ENCODE results near the gene ENAH. TPM values are rescaled to one million over a fixed set of nuclear protein-coding genes. Genes with fewer than 3 reads are reported as not detected.
"Not testable (repeated sequence)": the region's sequence is repeated elsewhere in the genome, so short reads cannot be mapped to it uniquely, and the experiment has no call there.

ENAH gene
- total RNA-seq, 2 experiments from 2014 or later, result 0.84 to 1.1 TPM

DNA sequence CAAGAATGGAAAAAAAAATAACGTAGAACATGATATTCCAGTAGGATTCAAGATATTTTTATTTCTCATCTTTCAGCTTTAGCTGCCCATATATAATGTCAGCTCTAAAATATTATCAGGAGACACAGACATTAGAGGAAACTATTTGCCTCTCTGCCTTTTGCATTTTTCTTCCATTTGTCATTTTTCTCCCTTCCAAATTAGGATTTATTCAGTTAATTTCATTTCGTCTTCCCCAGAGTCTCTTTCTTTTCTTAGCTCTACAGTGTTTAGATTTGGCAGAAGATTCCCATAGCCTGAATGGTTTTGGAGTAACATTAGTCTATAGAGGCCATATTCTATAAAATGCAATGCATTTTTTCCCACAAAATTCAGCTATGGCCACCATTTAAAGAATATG is 5.1 kb upstream of the ENAH start:
- H3K27ac Mint-ChIP-seq, result no peak overlapping the region
- H3K9me3 Mint-ChIP-seq, result no peaks in the 10 kb centered on the region
- no peaks in the 10 kb centered on the region for H3K36me3 Mint-ChIP-seq
- DNase-seq, result no peak
- H3K27me3 Mint-ChIP-seq, result peaks cover 7% of the 10 kb centered on the region
- peaks cover 9% of the 10 kb centered on the region for H3K4me1 Mint-ChIP-seq
- H3K4me3 Mint-ChIP-seq, result no peak overlapping the region

DNA sequence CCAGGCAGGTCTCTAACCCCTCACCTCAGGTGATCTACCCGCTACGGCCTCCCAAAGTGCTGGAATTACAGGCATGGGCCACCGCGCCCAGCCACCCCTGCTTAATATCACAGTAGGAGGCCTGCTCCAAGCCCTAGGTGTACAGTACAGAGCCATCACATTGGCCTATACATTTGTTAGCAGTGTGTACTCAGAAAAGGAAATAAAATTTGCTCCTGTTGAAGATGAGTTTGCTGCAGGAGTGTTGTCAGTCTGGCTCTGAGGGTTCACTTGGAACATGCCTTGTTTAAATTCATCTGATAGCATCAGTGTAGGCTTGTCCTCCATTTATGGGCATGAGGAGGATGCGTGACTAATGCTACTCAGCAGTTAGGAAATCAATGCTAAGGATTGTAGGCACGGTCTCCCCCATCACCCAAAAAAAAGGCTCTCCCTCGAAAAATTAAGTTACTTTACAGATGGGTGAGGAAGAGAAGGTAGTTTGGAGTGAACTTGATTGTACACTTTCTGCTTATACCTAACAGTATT is 4.6 kb upstream of the ENAH start:
- no peak for DNase-seq
- Mint-ChIP-seq H3K9me3 (no peaks in the 10 kb centered on the region), H3K27ac (no peak overlapping the region), H3K27me3 (peaks cover 7% of the 10 kb centered on the region), H3K4me1 (peaks cover 9% of the 10 kb centered on the region), H3K36me3 (no peaks in the 10 kb centered on the region), H3K4me3 (no peak overlapping the region)

DNA sequence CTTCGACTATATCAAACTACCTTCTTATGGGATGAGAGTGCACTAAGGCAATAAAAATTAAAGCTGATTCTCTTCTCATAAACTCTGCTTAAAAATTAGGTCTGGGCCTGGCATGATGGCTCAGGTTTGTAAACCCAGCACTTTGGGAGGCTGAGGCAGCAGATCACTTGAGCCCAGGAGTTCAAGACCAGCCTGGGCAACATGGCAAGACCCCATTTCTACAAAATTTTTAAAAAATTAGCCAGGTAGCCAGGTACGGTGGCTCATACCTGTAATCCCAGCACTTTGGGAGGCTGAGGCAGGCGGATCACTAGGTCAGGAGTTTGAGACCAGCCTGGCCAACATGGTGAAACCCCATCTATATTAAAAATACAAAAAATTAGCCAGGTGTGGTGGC is 3.3 kb upstream of the ENAH start:
- Mint-ChIP-seq H3K4me1 (peaks cover 17% of the 10 kb centered on the region), H3K27me3 (peaks cover 19% of the 10 kb centered on the region)
- not testable (repeated sequence) for H3K9me3 Mint-ChIP-seq, H3K36me3 Mint-ChIP-seq, DNase-seq, H3K27ac Mint-ChIP-seq, H3K4me3 Mint-ChIP-seq

DNA sequence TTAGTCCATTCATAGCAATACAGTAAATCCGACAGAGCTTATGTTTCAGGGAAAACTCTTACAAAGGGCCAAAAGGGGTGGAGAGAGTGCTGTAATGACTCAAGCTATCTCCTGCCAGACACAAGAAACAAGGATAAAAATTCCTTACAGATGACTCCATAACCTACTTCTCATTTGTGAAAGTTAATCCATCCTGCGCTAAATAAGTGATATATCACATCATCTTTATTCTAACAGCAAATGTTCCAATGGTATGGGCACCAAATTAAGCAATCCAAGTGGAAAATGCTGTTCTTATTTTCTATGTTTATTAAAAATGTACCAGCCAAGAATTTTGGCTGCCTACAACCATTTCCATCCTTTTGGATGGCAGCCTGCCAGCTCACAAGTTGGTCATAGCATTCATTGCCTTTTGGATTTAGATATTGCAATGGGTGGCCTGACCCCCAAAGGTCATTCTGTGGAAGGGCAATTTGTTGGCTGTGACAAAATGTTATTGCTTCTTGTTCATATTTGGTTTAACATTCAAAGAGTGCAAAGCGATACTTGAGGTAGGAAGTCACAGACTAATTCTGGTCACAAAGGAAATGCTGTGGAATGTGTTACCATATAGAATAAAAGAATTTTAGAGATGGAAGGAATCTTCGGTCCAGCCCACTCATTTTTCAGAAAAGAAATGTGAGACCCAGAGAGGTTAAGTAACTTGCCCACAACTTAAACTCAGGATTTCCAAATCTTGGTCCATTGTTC is 2.8 kb upstream of the ENAH start:
- Mint-ChIP-seq H3K36me3 (no peaks in the 10 kb centered on the region), H3K4me3 (no peak overlapping the region), H3K9me3 (no peaks in the 10 kb centered on the region), H3K4me1 (peaks cover 16% of the 10 kb centered on the region), H3K27ac (no peak overlapping the region), H3K27me3 (peaks cover 25% of the 10 kb centered on the region)
- DNase-seq, result no peak

DNA sequence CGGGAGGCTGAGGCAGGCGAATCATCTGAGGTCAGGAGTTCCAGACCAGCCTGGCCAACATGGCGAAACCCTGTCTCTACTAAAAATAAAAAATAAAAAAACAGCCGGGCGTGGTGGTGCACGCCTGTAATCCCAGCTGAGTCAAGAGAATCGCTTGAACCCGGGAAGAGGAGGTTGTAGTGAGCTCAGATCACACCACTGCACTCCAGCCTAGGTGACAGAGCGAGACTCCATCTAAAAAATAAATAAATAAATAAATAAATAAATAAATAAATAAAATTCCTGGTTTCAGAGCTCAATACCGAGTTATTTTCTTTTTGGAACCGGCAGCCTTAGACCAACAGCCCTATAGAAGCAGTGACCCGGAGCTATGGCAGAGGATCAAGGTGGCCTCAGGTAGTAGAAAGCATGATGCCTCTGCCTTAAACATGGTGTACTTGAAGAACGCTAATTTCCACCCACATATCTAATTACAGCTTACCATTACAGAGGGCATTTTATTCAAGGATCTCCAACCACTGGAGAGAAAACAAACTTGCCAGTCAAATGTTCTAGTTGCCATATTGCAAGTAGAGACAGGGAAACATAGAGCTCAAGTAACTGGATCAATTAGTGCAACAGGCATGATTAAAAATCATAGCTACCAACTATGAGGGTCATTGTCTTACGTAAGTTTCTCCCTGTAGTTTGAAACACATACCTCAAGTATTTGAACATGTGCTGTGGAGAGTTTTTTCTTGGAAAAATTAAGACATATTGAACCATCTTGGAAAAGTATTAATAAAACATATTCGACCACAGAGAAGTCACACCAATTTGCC is 2.0 kb upstream of the ENAH start:
- DNase-seq, result no peak
- Mint-ChIP-seq H3K27me3 (peaks cover 33% of the 10 kb centered on the region), H3K36me3 (no peaks in the 10 kb centered on the region), H3K4me1 (peaks cover 12% of the 10 kb centered on the region), H3K4me3 (no peak overlapping the region), H3K27ac (no peak overlapping the region), H3K9me3 (no peaks in the 10 kb centered on the region)

DNA sequence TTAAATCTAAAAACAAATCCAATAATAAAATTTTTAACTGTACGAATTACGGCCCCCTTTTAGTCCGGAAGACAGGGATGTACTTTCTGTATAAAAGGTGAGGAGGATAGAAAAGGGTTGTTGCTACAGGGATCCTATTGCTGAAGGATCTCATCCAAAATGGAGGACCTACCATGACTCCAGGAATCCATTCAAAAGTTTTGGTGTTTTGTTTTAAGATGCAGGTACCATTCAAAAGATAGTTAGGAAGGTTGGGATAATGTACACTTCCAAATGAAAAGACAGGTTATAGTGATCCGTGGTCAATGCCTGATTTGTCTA is 1.3 kb upstream of the ENAH start:
- H3K36me3 Mint-ChIP-seq, result no peaks in the 10 kb centered on the region
- no peak for DNase-seq
- no peaks in the 10 kb centered on the region for H3K9me3 Mint-ChIP-seq
- peaks cover 37% of the 10 kb centered on the region for H3K27me3 Mint-ChIP-seq
- no peak overlapping the region for H3K27ac Mint-ChIP-seq
- H3K4me1 Mint-ChIP-seq, result peaks cover 12% of the 10 kb centered on the region
- peak overlapping the region; percentile 81 for H3K4me3 Mint-ChIP-seq

DNA sequence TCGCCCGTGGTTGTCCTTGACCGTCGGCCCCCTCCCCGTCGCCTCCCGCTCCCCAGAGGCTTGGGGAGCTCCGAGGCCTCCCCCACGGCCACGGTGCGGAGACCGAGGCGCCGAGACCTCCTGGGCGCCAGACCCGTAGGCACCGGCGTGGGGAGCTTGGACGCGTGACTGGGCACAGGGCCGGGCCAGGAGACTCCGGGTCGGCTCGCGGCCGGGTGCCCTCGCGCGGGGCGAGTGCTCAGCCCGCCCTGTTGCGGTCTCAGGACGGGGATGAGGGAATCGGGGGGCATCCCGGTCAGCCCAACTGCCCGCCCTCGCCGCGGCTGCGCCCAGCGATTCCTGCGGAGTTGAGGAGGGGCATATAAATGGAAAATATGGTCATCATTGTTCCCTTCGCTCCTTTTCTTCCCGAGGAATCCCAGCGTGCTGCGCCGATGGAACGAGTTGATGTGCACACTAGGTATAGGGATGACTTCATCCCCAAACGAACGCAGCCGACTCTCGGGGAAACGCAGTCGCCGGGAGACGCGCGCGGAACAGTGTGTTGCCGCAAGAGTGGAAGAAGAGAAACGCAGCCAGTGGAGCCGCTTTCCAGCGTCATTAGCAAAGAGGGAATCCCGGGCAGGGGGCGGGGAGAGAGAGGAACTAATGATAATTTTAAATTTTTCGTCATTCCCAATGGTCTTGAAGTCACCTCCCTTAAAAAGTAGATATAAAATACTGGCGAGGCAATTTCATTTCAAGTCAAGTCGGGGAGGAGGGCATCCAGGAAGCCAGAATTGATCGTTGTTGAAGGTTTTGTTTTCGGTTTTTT is 747 bp upstream of the ENAH start:
- H3K27ac Mint-ChIP-seq, result no peak overlapping the region
- DNase-seq, result peak; percentile 10
- H3K36me3 Mint-ChIP-seq, result no peaks in the 10 kb centered on the region
- peak overlapping the region; percentile 81 for H3K4me3 Mint-ChIP-seq
- H3K27me3 Mint-ChIP-seq, result peaks cover 43% of the 10 kb centered on the region
- H3K9me3 Mint-ChIP-seq, result no peaks in the 10 kb centered on the region
- H3K4me1 Mint-ChIP-seq, result peaks cover 12% of the 10 kb centered on the region

DNA sequence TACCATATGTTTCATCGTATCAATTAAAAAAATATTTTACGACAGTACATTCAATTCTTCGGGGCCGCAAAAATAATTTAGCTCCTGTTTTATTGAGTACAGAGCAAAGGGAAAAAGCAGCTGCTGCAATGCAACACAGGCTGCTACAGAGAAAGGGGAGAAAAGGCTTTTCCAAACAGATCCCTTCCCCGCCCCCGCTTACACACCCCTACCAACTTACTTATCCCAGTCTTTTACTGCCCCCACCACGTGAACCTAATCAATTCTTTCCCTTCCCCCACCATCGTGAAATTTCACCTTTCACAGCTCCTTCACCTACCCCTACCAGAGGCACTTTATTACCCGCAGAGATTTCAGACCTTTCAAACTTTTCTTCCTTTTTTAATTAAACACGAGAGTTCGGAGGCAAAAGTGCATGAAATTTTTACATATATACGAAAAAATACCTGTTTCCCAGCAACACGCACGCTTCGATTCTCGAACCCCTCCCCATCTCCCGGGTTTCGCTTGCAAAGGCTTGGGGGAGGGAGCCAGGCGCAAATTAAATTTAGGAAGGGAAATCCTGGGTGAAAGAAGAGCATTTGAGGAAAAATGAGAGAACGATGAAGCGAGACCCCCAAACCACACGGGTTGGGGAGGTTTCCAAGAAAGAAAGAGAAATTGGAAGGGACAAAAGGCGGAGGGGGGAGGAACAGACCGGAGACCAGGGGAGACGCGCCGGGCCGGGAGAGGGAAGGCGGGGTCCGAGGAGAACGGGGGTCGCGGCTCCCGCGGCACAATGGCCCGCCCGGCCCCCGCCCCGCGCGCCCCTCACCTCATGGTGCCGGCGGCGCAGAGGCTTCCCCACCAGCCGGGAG is 823 bp downstream of the ENAH start:
- Mint-ChIP-seq H3K36me3 (no peaks in the 10 kb centered on the region), H3K9me3 (no peaks in the 10 kb centered on the region), H3K27ac (peak overlapping the region; percentile 44), H3K4me1 (peaks cover 12% of the 10 kb centered on the region), H3K27me3 (peaks cover 50% of the 10 kb centered on the region), H3K4me3 (peak overlapping the region; percentile 84)
- DNase-seq, result peak; percentile 2

DNA sequence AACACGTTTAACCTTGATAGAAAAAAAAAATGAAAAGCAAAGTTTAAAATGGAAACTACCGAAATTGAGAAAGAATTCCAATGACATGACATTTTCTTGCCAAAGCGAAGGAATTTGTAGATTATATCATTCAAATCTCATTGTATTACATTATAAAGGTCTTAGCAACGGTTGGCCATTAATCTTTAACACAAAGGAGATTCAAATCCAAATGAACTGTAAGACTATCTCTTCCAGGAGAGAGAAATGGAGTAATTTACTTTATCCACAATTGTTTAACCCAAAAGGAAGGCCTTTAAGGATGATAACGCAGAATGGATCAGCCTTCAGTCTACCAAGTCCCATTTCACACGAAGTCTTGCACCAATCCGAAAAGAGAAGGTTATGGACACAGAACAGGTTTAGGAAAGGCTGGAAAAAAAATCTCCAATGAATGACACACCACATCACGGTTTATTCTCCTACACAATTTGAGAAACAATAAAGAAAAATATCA is 1.5 kb downstream of the ENAH start:
- peak overlapping the region; percentile 84 for H3K4me3 Mint-ChIP-seq
- DNase-seq, result no peak

DNA sequence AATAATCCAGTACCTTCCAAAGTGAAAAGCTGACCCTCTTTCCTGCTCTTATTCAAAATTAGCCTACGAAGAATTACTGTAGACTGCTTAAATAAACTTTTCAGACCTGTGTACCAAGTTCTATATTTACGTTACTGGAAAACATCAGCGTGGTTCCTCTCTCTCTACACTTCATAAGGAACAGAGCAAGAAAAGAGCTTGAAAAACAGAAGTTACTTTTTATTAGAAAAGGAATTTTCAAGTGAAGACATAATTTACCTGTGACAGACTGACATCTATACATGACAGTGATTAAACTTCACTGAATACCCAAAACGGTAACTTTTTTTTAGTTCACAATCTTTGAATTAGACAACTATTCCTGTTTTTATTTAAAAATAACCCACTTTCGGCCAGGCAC is 2.7 kb downstream of the ENAH start:
- no peak overlapping the region for H3K4me3 Mint-ChIP-seq
- peaks cover 12% of the 10 kb centered on the region for H3K4me1 Mint-ChIP-seq
- H3K36me3 Mint-ChIP-seq, result no peaks in the 10 kb centered on the region
- no peak for DNase-seq
- H3K27me3 Mint-ChIP-seq, result peaks cover 55% of the 10 kb centered on the region
- H3K9me3 Mint-ChIP-seq, result no peaks in the 10 kb centered on the region
- no peak overlapping the region for H3K27ac Mint-ChIP-seq

More for the DNA sequence above, 1.5 kb downstream of the ENAH start:
- Mint-ChIP-seq H3K9me3 (no peaks in the 10 kb centered on the region), H3K27me3 (peaks cover 51% of the 10 kb centered on the region), H3K36me3 (no peaks in the 10 kb centered on the region), H3K4me1 (peaks cover 12% of the 10 kb centered on the region), H3K27ac (no peak overlapping the region)

DNA sequence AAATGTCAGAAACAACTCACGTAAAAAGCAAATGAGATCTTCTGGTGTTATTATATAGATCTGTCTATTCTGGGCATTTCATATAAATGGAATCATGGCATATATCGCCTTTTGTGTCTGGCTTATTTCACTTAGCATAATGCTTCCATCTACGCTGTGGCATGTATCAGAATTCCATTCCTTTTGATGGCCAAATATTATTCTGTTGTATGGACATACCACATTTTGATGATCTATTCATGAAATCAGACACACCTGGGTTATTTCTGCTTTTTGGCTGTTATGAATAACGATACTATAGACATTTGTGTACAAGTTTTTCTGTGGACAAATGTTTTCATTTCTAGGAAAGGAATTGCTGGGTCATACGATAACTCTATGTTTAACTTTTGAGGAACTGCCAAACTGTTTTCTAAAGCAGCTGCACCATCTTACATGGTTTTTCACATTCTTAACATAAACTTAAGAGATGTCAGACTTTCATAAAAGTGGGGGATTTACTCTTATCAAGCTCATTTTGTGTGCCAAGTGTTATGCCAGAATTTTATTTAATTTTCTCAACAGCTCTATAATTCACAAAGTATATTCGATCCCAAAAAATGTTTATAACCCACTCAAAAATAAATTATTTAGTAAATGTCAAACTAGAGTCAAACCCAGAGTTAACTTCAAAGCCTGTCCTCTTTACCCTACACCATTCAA is 7.6 kb downstream of the ENAH start:
- H3K27me3 Mint-ChIP-seq, result peaks cover 26% of the 10 kb centered on the region
- no peaks in the 10 kb centered on the region for H3K9me3 Mint-ChIP-seq
- H3K27ac Mint-ChIP-seq, result no peak overlapping the region
- no peak overlapping the region for H3K4me3 Mint-ChIP-seq
- no peak for DNase-seq
- no peaks in the 10 kb centered on the region for H3K36me3 Mint-ChIP-seq
- H3K4me1 Mint-ChIP-seq, result no peaks in the 10 kb centered on the region

DNA sequence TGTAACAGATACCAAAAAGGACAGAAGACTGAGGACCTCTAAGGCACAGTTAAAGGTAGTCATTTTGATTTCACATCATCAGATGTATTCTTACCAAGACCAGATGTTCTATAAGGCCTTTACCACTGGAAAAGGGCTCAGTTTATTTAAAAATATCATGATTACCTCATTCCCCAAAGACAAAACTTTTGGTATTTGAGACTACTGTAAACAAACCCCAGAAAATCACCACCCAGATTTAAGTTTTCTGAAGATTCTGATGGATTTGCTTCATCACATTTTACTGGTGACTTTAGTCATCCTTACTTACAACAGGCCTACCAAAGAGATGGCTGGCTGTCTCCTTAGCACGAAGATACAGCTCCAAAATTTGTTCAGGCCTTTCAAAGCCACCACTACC is 8.3 kb downstream of the ENAH start:
- Mint-ChIP-seq H3K9me3 (no peaks in the 10 kb centered on the region), H3K36me3 (no peaks in the 10 kb centered on the region), H3K27me3 (peaks cover 19% of the 10 kb centered on the region), H3K4me3 (no peak overlapping the region), H3K27ac (no peak overlapping the region), H3K4me1 (no peaks in the 10 kb centered on the region)
- DNase-seq, result no peak

DNA sequence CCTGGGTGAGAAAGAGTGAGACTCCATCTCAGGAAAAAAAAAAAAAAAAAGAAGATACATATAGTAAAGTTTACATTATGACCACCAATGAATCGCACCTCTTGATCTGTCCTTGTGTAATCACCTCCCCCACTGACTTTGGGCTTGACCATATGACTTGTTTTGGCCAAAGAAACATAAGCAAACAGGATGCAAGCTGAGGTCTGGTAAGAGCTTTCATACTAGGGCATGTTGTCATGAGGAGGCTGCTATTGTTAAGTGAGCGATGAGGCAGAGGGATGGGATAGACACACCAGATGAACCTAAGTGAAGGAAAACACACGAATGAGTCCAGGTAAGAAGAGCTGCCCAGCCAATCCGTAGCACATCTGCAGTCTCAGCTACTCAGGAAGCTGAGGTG is 10.7 kb downstream of the ENAH start:
- H3K27ac Mint-ChIP-seq, result no peak overlapping the region

DNA sequence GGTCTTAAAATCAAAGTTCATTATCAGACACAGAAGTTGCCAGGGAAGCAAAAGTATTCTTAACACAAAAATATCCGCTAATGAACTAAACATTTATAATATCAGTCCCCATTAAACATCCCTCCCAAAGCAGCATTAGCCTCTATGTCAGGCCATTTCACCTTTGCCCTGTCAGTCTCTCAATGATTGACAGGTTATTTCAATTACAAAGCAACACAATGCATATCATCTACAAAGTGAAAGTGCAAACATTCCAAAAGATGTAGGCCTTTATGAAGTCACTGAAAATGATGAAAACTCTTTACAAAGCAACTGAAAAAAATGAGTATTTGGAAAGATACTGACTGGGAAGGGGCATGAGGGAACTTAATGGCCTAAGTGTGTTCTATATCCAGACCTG is 14.1 kb downstream of the ENAH start:
- Mint-ChIP-seq H3K36me3 (no peaks in the 10 kb centered on the region), H3K4me3 (no peak overlapping the region), H3K27me3 (no peaks in the 10 kb centered on the region), H3K9me3 (no peaks in the 10 kb centered on the region), H3K4me1 (no peaks in the 10 kb centered on the region), H3K27ac (no peak overlapping the region)
- DNase-seq, result no peak

More for the DNA sequence above, 10.7 kb downstream of the ENAH start:
- H3K36me3 Mint-ChIP-seq, result no peaks in the 10 kb centered on the region
- H3K4me3 Mint-ChIP-seq, result no peak overlapping the region
- no peaks in the 10 kb centered on the region for H3K4me1 Mint-ChIP-seq
- no peak for DNase-seq
- peaks cover 4% of the 10 kb centered on the region for H3K27me3 Mint-ChIP-seq
- H3K9me3 Mint-ChIP-seq, result no peaks in the 10 kb centered on the region
